Sigmoid colon (tissue), 7 donors: ENCODE data around the gene PRKN. TPM values are rescaled to one million over a fixed set of nuclear protein-coding genes. Genes with fewer than 3 reads are reported as not detected.

ENCODE experiments used
- DNase-seq: peaks from one replicate; pipeline ENCODE4 v3.0.0-alpha.2; 2019
- H3K27ac ChIP-seq, 4 donors: fragments of 200-600 bp; sonication (generic); one replicate each; pipeline ENCODE4 v1.5.1; 2016 to 2019; ENCODE audit warnings: mild to moderate bottlenecking in 1 of 4
- H3K27me3 ChIP-seq, 3 donors: fragments of 200-600 bp; sonication (generic); one replicate each; pipeline ENCODE4 v1.5.1; 2019; ENCODE audit warnings: mild to moderate bottlenecking in 1 of 3
- H3K36me3 ChIP-seq, 4 donors: fragments of 200-600 bp; sonication (generic); one replicate each; pipeline ENCODE4 v1.5.1; 2016 to 2019
- H3K4me1 ChIP-seq, 4 donors: fragments of 200-600 bp; sonication (generic); one replicate each; pipeline ENCODE4 v1.5.1; 2017 to 2019
- H3K4me3 ChIP-seq, 4 donors: fragments of 200-600 bp; sonication (generic); one replicate each; pipeline ENCODE4 v1.5.1; 2017 to 2019; ENCODE audit warnings: mild to moderate bottlenecking in 2 of 4, moderate library complexity in 1 of 4
- H3K9me3 ChIP-seq, 4 donors: fragments of 200-600 bp in 3 of 4; sonication (generic) in 3 of 4; one replicate each; pipeline versions ENCODE4 v1.5.1 to v1.6.1; 2013 to 2019
- EP300 ChIP-seq, 4 donors: sonication (generic); formaldehyde crosslinking; IDR thresholded peaks; one replicate each; pipeline ENCODE4 v1.6.1; 2017; ENCODE audit warnings: antibody characterized with exemption in 4 of 4
- POLR2A ChIP-seq, 2 donors: fragments of 450-650 bp; IDR thresholded peaks; one replicate each; pipeline ENCODE4 v1.6.1; 2016; ENCODE audit warnings: antibody characterized with exemption in 2 of 2, mild to moderate bottlenecking in 2 of 2, moderate library complexity in 2 of 2
- POLR2AphosphoS5 ChIP-seq, 4 donors: sonication (generic); formaldehyde crosslinking; IDR thresholded peaks; one replicate each; pipeline ENCODE4 v1.6.1; 2017; ENCODE audit warnings: antibody characterized with exemption in 4 of 4
- WGBS, 2 donors: extraction: QIAGEN DNeasy Blood & Tissue Kit; methylation state at CpG; one replicate each; pipeline ENCODE4 v1.1.7; 2013; 5-methylcytosine and 5-hydroxymethylcytosine counted together
- intact Hi-C: fragments of 100-400 bp; cut with DNase I; formaldehyde crosslinking; loops from one replicate; pipeline ENCODE4 v1.15.1; 2023
- polyA plus RNA-seq, 3 donors: library from polyadenylated mRNA; stranded (reverse); fragments of 200-250 nt; gene quantifications; one replicate each; pipeline ENCODE4 v1.2.3, GENCODE V29; 2013
- total RNA-seq, 4 donors: library from RNA; depleted of rRNA; stranded (reverse); fragments of >200 nt; gene quantifications; one replicate each; pipeline ENCODE4 v1.1.0, GENCODE V29; 2016
- TF ChIP-seq, protein P1 (sequence below), 4 experiments: fragments of 450-650 bp in 3 of 4; fragments of 200-600 bp in 1 of 4; IDR thresholded peaks; one replicate each; pipeline ENCODE4 v1.5.1; 2016 to 2019; ENCODE audit warnings: antibody characterized with exemption in 4 of 4, mild to moderate bottlenecking in 3 of 4, moderate library complexity in 2 of 4
- donor health status: healthy with polysubstance abuse.
- donor health status: Bipolar disorder and iron deficiency.
- donor health status: healthy.

PRKN gene
- total and polyA plus RNA-seq, 7 donors = 0.38 to 173 (median 9.7) TPM

GRCh38 chr6:162078667-162079066 lies 648.9 kb downstream of the PRKN start:
- no peak for DNase-seq
- TF ChIP-seq EP300 (IDR thresholded peaks at IDR 0.05) = no peak
- TF ChIP-seq POLR2A (IDR thresholded peaks at IDR 0.05) = no peak
- no peak for TF ChIP-seq POLR2AphosphoS5 (IDR thresholded peaks at IDR 0.05)
- no peak overlapping the region for H3K4me3 ChIP-seq
- no peak overlapping the region for H3K27ac ChIP-seq
- H3K27me3 ChIP-seq = no peaks in the 10 kb centered on the region
- H3K4me1 ChIP-seq = no peaks in the 10 kb centered on the region
- 68 to 74% methylated on average over 4 of the region's 4 CpGs for WGBS, 2 donors
- intact Hi-C loops = no loop called here
- no peaks in the 10 kb centered on the region for H3K9me3 ChIP-seq
- no peaks in the 10 kb centered on the region for H3K36me3 ChIP-seq

DNA sequence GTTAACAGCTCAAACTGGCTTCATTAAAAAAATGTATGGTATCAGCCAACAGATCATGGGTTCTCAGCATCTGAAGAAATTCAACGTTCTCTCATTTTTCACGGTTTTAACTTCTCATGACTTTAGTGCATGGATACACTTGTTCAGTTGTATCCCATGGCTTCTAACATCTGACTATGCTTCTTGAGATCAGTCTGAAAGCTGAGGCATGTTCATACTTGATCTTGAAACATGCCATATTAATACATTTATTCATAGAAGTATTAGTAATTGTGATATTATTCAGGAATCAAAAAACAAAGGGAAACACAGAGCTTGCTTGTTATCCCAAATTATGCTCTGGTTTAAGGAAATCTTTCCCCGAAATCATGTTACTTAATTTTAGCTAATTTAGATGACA lies 649.4 kb downstream of the PRKN start:
- H3K27me3 ChIP-seq = no peaks in the 10 kb centered on the region
- H3K36me3 ChIP-seq = no peaks in the 10 kb centered on the region
- TF ChIP-seq, protein P1, sequence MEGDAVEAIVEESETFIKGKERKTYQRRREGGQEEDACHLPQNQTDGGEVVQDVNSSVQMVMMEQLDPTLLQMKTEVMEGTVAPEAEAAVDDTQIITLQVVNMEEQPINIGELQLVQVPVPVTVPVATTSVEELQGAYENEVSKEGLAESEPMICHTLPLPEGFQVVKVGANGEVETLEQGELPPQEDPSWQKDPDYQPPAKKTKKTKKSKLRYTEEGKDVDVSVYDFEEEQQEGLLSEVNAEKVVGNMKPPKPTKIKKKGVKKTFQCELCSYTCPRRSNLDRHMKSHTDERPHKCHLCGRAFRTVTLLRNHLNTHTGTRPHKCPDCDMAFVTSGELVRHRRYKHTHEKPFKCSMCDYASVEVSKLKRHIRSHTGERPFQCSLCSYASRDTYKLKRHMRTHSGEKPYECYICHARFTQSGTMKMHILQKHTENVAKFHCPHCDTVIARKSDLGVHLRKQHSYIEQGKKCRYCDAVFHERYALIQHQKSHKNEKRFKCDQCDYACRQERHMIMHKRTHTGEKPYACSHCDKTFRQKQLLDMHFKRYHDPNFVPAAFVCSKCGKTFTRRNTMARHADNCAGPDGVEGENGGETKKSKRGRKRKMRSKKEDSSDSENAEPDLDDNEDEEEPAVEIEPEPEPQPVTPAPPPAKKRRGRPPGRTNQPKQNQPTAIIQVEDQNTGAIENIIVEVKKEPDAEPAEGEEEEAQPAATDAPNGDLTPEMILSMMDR (IDR thresholded peaks at IDR 0.05) = no peak
- TF ChIP-seq POLR2AphosphoS5 (IDR thresholded peaks at IDR 0.05) (no peak), EP300 (IDR thresholded peaks at IDR 0.05) (no peak), POLR2A (IDR thresholded peaks at IDR 0.05) (no peak)
- no peaks in the 10 kb centered on the region for H3K9me3 ChIP-seq
- H3K27ac ChIP-seq = no peak overlapping the region
- H3K4me3 ChIP-seq = no peak overlapping the region
- WGBS, 2 donors = 64 to 75% methylated on average over 3 of the region's 3 CpGs
- DNase-seq = no peak
- H3K4me1 ChIP-seq = no peaks in the 10 kb centered on the region
- intact Hi-C loops = no loop called here

- no peak for DNase-seq
- 75 to 84% methylated on average over 4 of the region's 4 CpGs for WGBS, 2 donors
- intact Hi-C loops = no loop called here
- Histone ChIP-seq H3K9me3 (no peaks in the 10 kb centered on the region), H3K27me3 (no peaks in the 10 kb centered on the region), H3K4me1 (no peaks in the 10 kb centered on the region), H3K27ac (no peak overlapping the region), H3K4me3 (no peak overlapping the region), H3K36me3 (no peaks in the 10 kb centered on the region)
- TF ChIP-seq EP300 (IDR thresholded peaks at IDR 0.05) = no peak
- TF ChIP-seq, protein P1 (IDR thresholded peaks at IDR 0.05) = no peak
- no peak for TF ChIP-seq POLR2AphosphoS5 (IDR thresholded peaks at IDR 0.05)
- no peak for TF ChIP-seq POLR2A (IDR thresholded peaks at IDR 0.05)
Measured at GRCh38 chr6:162076816-162077215, 650.8 kb downstream of the PRKN start.

DNA sequence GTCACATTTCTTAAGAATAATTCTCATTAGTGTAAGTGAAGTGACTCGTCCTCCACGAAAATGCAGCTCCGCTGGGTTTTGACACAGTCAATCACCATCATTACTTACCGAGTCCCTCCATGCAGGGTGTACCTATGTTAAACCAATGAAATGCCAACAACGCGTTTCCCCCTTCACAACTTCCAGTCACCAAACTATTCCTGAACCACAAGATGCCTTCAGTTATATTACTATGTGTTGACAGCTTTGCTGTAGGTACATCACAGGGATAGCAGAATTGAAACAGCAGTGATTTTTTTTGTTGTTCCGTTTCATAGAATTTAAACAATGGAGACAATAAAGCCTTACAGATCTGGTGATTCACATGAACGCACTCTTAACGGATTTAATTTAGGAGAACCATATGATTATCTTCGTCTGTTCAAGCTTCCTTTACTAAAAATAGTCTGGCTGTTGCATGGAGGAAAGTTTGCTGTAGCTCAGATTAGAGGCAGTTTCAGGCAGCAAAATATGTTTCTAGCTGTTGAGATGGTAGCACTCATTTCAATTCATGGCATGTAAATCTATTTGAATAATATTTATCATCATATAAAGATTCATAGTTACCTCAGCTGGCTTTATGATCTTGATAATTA lies 652.8 kb downstream of the PRKN start:
- H3K27me3 ChIP-seq = no peaks in the 10 kb centered on the region
- H3K4me1 ChIP-seq = no peaks in the 10 kb centered on the region
- TF ChIP-seq POLR2AphosphoS5 (IDR thresholded peaks at IDR 0.05) = no peak
- TF ChIP-seq, protein P1 (IDR thresholded peaks at IDR 0.05) = no peak
- H3K9me3 ChIP-seq = no peaks in the 10 kb centered on the region
- intact Hi-C loops = no loop called here
- no peak overlapping the region for H3K27ac ChIP-seq
- WGBS, 2 donors = 90 to 92% methylated on average over 10 of the region's 10 CpGs
- H3K4me3 ChIP-seq = no peak overlapping the region
- DNase-seq = no peak
- no peaks in the 10 kb centered on the region for H3K36me3 ChIP-seq

GRCh38 chr6:162070639-162071038 lies 656.9 kb downstream of the PRKN start:
- no peak for DNase-seq
- intact Hi-C loops = no loop called here
- H3K4me1 ChIP-seq = no peaks in the 10 kb centered on the region
- 80 to 93% methylated on average over 5 of the region's 5 CpGs for WGBS, 2 donors
- no peak overlapping the region for H3K27ac ChIP-seq
- H3K9me3 ChIP-seq = peaks cover 0 to 3% (median 0%) of the 10 kb centered on the region in 4 donors
- H3K4me3 ChIP-seq = no peak overlapping the region
- no peaks in the 10 kb centered on the region for H3K27me3 ChIP-seq
- TF ChIP-seq, protein P1 (IDR thresholded peaks at IDR 0.05) = no peak
- TF ChIP-seq POLR2A (IDR thresholded peaks at IDR 0.05) = no peak
- no peak for TF ChIP-seq EP300 (IDR thresholded peaks at IDR 0.05)
- TF ChIP-seq POLR2AphosphoS5 (IDR thresholded peaks at IDR 0.05) = no peak
- no peaks in the 10 kb centered on the region for H3K36me3 ChIP-seq
